22Rv1 (cell line): ENCODE data around the gene PKIB.

ENCODE experiments used
- H3K27ac ChIP-seq: fragments of 450-650 bp; 2 replicates; pipeline ENCODE4 v1.5.1; 2017
- CTCF ChIP-seq: fragments of 450-650 bp; IDR thresholded peaks from 2 replicates; pipeline ENCODE4 v1.5.1; 2017; ENCODE audit warnings: mild to moderate bottlenecking
- ZFX ChIP-seq: fragments of 450-650 bp; IDR thresholded peaks from 2 replicates; pipeline ENCODE4 v1.6.1; 2017; ENCODE audit warnings: antibody characterized with exemption, borderline replicate concordance

The PKIB gene

GRCh38 chr6:122694075-122694474, 83.9 kb downstream of the PKIB start:
- TF ChIP-seq ZFX (no peak), CTCF (no peak)
- no peak overlapping the region for H3K27ac ChIP-seq

- H3K27ac ChIP-seq, result no peak overlapping the region
- TF ChIP-seq ZFX, result no peak
- no peak for TF ChIP-seq CTCF
Measured at GRCh38 chr6:122694602-122695001, 84.4 kb downstream of the PKIB start.

GRCh38 chr6:122695188-122695587, 85.0 kb downstream of the PKIB start:
- TF ChIP-seq ZFX (no peak), CTCF (no peak)
- no peak overlapping the region for H3K27ac ChIP-seq

- no peak overlapping the region for H3K27ac ChIP-seq
- TF ChIP-seq CTCF, result no peak
- no peak for TF ChIP-seq ZFX
Measured at GRCh38 chr6:122696079-122696478, 85.9 kb downstream of the PKIB start.

- TF ChIP-seq ZFX, result no peak
- no peak for TF ChIP-seq CTCF
- H3K27ac ChIP-seq, result no peak overlapping the region
Measured at GRCh38 chr6:122696853-122697252, 86.6 kb downstream of the PKIB start.

GRCh38 chr6:122697458-122697857, 87.3 kb downstream of the PKIB start:
- no peak for TF ChIP-seq CTCF
- no peak for TF ChIP-seq ZFX
- H3K27ac ChIP-seq, result no peak overlapping the region

GRCh38 chr6:122701666-122702065, 91.5 kb downstream of the PKIB start:
- TF ChIP-seq CTCF (no peak), ZFX (no peak)
- H3K27ac ChIP-seq, result no peak overlapping the region
